Breast epithelium (tissue), 3 donors: ENCODE data around the gene FAM3D.

ENCODE experiments used
- POLR2A ChIP-seq: fragments of 450-650 bp; IDR thresholded peaks from one replicate; pipeline ENCODE4 v1.6.1; 2016; ENCODE audit warnings: antibody characterized with exemption, mild to moderate bottlenecking, moderate library complexity
- POLR2AphosphoS5 ChIP-seq, 3 donors: sonication (generic); formaldehyde crosslinking; IDR thresholded peaks; one replicate each; pipeline ENCODE4 v1.6.1; 2017; ENCODE audit warnings: antibody characterized with exemption in 3 of 3
- TF ChIP-seq, protein P1 (sequence below), 3 donors: fragments of 450-650 bp; IDR thresholded peaks; one replicate each; pipeline ENCODE4 v1.5.1; 2016 to 2017; ENCODE audit warnings: antibody characterized with exemption in 3 of 3, mild to moderate bottlenecking in 3 of 3, moderate library complexity in 3 of 3

DNA sequence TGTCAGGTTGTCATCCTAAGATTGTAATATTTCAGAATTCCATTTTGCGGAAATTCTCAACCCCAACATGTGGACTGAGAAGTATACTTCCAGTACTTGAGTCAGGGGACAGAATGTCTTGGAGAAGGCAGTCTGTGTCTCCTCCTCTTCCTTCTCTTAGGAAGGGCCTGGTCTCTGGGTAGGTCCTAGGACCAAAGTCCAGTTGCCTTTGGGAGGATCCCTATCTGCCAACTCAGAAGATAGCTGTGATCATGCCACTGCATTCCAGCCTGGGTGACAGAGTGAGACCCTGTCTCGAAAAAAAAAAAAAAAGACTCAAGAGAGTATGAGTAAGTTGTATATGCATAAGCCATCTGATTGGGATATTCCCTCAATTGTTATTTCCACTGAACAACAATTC lies 23.9 kb upstream of the FAM3D start:
- no peak for TF ChIP-seq POLR2A
- TF ChIP-seq, protein P1, sequence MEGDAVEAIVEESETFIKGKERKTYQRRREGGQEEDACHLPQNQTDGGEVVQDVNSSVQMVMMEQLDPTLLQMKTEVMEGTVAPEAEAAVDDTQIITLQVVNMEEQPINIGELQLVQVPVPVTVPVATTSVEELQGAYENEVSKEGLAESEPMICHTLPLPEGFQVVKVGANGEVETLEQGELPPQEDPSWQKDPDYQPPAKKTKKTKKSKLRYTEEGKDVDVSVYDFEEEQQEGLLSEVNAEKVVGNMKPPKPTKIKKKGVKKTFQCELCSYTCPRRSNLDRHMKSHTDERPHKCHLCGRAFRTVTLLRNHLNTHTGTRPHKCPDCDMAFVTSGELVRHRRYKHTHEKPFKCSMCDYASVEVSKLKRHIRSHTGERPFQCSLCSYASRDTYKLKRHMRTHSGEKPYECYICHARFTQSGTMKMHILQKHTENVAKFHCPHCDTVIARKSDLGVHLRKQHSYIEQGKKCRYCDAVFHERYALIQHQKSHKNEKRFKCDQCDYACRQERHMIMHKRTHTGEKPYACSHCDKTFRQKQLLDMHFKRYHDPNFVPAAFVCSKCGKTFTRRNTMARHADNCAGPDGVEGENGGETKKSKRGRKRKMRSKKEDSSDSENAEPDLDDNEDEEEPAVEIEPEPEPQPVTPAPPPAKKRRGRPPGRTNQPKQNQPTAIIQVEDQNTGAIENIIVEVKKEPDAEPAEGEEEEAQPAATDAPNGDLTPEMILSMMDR (IDR thresholded peaks at IDR 0.05) = no peak
- no peak for TF ChIP-seq POLR2AphosphoS5 (IDR thresholded peaks at IDR 0.05)
